Measurements from ENCODE around the gene NINJ1.
A peak's percentile ranks its signal among the peaks of the same experiment; 100 is the strongest.

The NINJ1 gene

DNA sequence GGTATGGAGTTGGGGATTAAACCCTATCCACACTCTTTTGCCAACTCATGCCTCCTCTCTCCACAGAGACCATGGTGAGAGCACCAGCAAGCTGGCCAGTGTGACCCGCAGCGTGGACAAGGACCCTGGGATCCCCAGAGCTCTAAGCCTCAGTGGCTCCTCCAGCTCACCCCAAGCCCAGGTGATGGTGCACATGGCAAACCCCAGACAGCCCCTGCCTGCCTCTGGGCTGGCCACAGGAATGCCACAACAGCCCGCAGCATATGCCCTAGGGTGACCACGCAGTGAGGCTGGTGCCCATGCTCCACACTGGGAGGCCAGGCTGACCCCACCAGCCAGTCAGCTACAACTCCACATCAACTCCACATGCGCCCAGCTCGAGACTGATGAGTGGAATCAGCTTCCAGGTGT is 49.6 kb downstream of the NINJ1 start:
- Histone ChIP-seq H2BK12ac (ENCODE audit: low read length) (no peak overlapping the region), H2BK5ac (ENCODE audit: low read depth, low read length, poor library complexity) (no peak overlapping the region), H2AFZ (ENCODE audit: insufficient read depth, low read length, poor library complexity) (no peak overlapping the region), H3K23ac (ENCODE audit: low read length) (no peak overlapping the region), H3K79me1 (ENCODE audit: low read length) (no peaks in the 10 kb centered on the region), H3K14ac (ENCODE audit: low read length) (no peak overlapping the region), H2AK5ac (ENCODE audit: low read length) (no peak overlapping the region), H3K27me3 (ENCODE audit: insufficient read depth, low read length) (no peaks in the 10 kb centered on the region), H3K4ac (ENCODE audit: low read depth, low read length) (no peak overlapping the region), H2BK120ac (ENCODE audit: insufficient read depth, low read length, poor library complexity) (no peak overlapping the region), H3K9me3 (ENCODE audit: insufficient read depth, low read depth, low read length) (peaks cover 2% of the 10 kb centered on the region), H3K18ac (ENCODE audit: low read length) (no peak overlapping the region), H4K8ac (ENCODE audit: low read depth, low read length) (no peak overlapping the region), H3K4me2 (ENCODE audit: low read length) (no peak overlapping the region), H3K4me3 (ENCODE audit: low read depth, low read length) (no peak overlapping the region), H3K79me2 (ENCODE audit: control insufficient read depth, insufficient read depth, low read length, poor library complexity) (no peaks in the 10 kb centered on the region), H3K4me1 (ENCODE audit: control insufficient read depth in 1 of 2, insufficient read depth in 2 of 2, low read length in 2 of 2) (peaks cover 2 to 3% of the 10 kb centered on the region in 2 experiments), H4K91ac (ENCODE audit: low read depth, low read length) (no peak overlapping the region), H3K27ac (ENCODE audit: low read depth, low read length) (no peak overlapping the region), H3K36me3 (ENCODE audit: control insufficient read depth in 1 of 2, insufficient read depth in 2 of 2, low read length in 2 of 2) (no peaks in the 10 kb centered on the region), H3K9ac (ENCODE audit: low read length) (no peak overlapping the region), H4K12ac (ENCODE audit: low read depth, low read length) (no peak overlapping the region)
- WGBS (ENCODE audit: extremely low coverage, insufficient coverage, insufficient read length): no CpG with 5 or more reads among the region's 6 CpGs
- DNase-seq: no peak

DNA sequence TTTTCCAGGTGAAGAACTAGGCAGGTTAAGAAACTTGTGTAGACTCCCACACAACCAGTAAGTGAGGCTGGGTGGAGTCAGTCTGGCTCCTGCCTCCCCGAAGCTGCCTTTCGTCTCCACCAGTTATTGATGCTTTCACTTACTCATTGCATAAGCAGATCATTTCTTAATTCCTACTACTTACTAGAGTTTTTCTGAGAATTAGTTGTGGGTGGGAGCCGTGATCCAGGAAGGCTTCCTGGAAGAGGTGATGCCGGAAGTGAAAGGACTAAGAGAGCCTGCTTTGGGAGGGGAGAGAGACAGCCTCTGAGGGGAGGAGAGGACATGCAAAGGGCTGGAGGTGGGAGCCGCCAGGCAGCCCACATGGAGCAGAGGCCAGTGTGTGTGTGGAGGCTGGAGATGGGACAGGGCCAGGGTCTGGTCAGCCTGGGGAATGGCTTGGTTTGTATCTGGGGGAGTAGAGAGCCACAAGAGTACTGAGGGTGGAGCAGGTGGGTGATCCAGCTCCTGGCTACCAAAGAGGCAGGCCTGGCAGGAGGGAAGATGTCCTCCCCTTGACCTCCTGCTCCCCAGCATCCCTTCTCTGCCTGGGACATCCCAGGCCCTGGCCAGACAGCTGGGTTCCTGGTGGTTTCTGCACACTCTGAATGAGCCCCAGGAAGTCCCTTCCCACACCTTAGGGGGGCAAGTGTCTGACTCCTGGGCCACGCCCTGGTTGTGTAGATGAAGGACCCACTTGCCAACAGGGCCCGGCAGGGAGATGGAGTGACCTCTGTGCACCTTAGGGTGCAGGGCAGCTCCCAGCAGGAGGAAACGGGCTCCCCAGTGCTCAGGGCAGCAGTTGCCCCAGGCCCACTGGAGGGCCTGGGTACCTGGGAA is 50.2 kb downstream of the NINJ1 start:
- no peak overlapping the region for H3K9ac ChIP-seq (ENCODE audit: low read length)
- no peaks in the 10 kb centered on the region for H3K27me3 ChIP-seq (ENCODE audit: insufficient read depth, low read length)
- no peak overlapping the region for H2AK5ac ChIP-seq (ENCODE audit: low read length)
- H2BK5ac ChIP-seq (ENCODE audit: low read depth, low read length, poor library complexity): no peak overlapping the region
- no peak overlapping the region for H3K27ac ChIP-seq (ENCODE audit: low read depth, low read length)
- no peak overlapping the region for H2AFZ ChIP-seq (ENCODE audit: insufficient read depth, low read length, poor library complexity)
- H4K12ac ChIP-seq (ENCODE audit: low read depth, low read length): no peak overlapping the region
- no peaks in the 10 kb centered on the region for H3K79me2 ChIP-seq (ENCODE audit: control insufficient read depth, insufficient read depth, low read length, poor library complexity)
- H3K4me1 ChIP-seq (ENCODE audit: control insufficient read depth in 1 of 2, insufficient read depth in 2 of 2, low read length in 2 of 2): peaks cover 2 to 3% of the 10 kb centered on the region in 2 experiments
- H4K91ac ChIP-seq (ENCODE audit: low read depth, low read length): no peak overlapping the region
- H3K4me2 ChIP-seq (ENCODE audit: low read length): no peak overlapping the region
- H3K14ac ChIP-seq (ENCODE audit: low read length): no peak overlapping the region
- H3K9me3 ChIP-seq (ENCODE audit: insufficient read depth, low read depth, low read length): peaks cover 2% of the 10 kb centered on the region
- no peak overlapping the region for H3K4me3 ChIP-seq (ENCODE audit: low read depth, low read length)
- H3K18ac ChIP-seq (ENCODE audit: low read length): no peak overlapping the region
- H2BK12ac ChIP-seq (ENCODE audit: low read length): no peak overlapping the region
- no peak overlapping the region for H3K4ac ChIP-seq (ENCODE audit: low read depth, low read length)
- H3K23ac ChIP-seq (ENCODE audit: low read length): no peak overlapping the region
- H3K79me1 ChIP-seq (ENCODE audit: low read length): no peaks in the 10 kb centered on the region
- no peak for DNase-seq
- no CpG with 5 or more reads among the region's 8 CpGs for WGBS (ENCODE audit: extremely low coverage, insufficient coverage, insufficient read length)
- H3K36me3 ChIP-seq (ENCODE audit: control insufficient read depth in 1 of 2, insufficient read depth in 2 of 2, low read length in 2 of 2): no peaks in the 10 kb centered on the region
- H4K8ac ChIP-seq (ENCODE audit: low read depth, low read length): no peak overlapping the region
- H2BK120ac ChIP-seq (ENCODE audit: insufficient read depth, low read length, poor library complexity): no peak overlapping the region

DNA sequence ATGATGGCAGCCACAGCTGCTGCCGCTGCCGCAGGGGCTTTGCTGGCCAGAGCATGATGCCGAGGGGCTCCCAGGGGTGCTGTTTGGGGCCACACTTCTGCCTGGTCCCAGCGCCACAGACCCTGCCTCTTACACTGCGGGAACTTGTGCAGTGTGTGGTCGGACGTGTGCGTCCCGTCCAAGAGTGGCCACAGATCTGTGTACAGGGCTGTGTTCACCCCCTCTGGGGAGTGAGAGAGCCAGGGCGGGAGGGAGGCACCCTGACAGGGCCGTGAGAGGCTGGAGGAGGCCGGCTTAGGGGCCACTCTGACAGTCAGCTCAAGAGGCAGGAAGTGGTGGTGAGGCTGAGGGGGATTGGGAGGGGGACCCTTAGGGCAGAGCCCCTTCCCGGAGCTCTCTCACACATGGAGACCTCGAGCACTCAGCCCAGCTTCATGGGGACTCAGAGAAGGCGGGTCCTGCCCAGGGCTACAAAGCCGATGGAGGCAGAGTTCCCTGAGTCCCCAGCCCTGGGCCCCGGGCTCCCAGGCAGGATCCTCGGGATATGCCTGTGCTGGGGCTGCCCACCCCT is 51.1 kb downstream of the NINJ1 start:
- Histone ChIP-seq H3K18ac (ENCODE audit: low read length) (no peak overlapping the region), H2BK12ac (ENCODE audit: low read length) (no peak overlapping the region), H4K8ac (ENCODE audit: low read depth, low read length) (no peak overlapping the region), H3K4me3 (ENCODE audit: low read depth, low read length) (no peak overlapping the region), H3K27me3 (ENCODE audit: insufficient read depth, low read length) (no peaks in the 10 kb centered on the region), H3K27ac (ENCODE audit: low read depth, low read length) (no peak overlapping the region), H3K4ac (ENCODE audit: low read depth, low read length) (no peak overlapping the region), H3K14ac (ENCODE audit: low read length) (no peak overlapping the region), H3K9ac (ENCODE audit: low read length) (no peak overlapping the region), H4K12ac (ENCODE audit: low read depth, low read length) (no peak overlapping the region), H4K91ac (ENCODE audit: low read depth, low read length) (no peak overlapping the region), H3K79me1 (ENCODE audit: low read length) (no peaks in the 10 kb centered on the region), H3K23ac (ENCODE audit: low read length) (no peak overlapping the region), H3K4me1 (ENCODE audit: control insufficient read depth in 1 of 2, insufficient read depth in 2 of 2, low read length in 2 of 2) (peaks cover 2 to 3% of the 10 kb centered on the region in 2 experiments), H3K79me2 (ENCODE audit: control insufficient read depth, insufficient read depth, low read length, poor library complexity) (no peaks in the 10 kb centered on the region), H3K36me3 (ENCODE audit: control insufficient read depth in 1 of 2, insufficient read depth in 2 of 2, low read length in 2 of 2) (no peaks in the 10 kb centered on the region), H2BK120ac (ENCODE audit: insufficient read depth, low read length, poor library complexity) (no peak overlapping the region), H3K9me3 (ENCODE audit: insufficient read depth, low read depth, low read length) (peaks cover 2% of the 10 kb centered on the region), H2BK5ac (ENCODE audit: low read depth, low read length, poor library complexity) (no peak overlapping the region), H2AK5ac (ENCODE audit: low read length) (no peak overlapping the region), H2AFZ (ENCODE audit: insufficient read depth, low read length, poor library complexity) (no peak overlapping the region), H3K4me2 (ENCODE audit: low read length) (no peak overlapping the region)
- no peak for DNase-seq
- no CpG with 5 or more reads among the region's 18 CpGs for WGBS (ENCODE audit: extremely low coverage, insufficient coverage, insufficient read length)

DNA sequence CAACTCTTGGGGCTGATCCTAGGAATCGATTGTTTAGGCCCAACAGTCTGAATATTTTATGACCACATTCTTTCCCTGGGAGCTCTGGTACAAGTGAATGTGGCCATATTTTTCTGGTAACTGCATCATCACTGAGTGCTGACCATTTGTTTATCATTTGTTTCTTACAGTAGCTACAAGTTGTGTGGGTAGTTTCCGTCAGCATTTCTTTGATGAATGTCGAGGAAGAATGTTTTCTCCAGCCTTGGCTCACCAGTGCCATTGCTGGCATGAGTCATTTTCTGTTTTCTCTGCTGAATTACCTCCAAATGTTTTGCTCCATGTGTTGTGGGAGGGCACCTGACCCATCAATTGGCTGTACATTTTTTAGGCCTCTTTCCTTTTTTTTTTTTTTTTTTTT is 52.1 kb downstream of the NINJ1 start:
- H3K27me3 ChIP-seq (ENCODE audit: insufficient read depth, low read length): no peaks in the 10 kb centered on the region
- no peak overlapping the region for H3K27ac ChIP-seq (ENCODE audit: low read depth, low read length)
- H2BK120ac ChIP-seq (ENCODE audit: insufficient read depth, low read length, poor library complexity): no peak overlapping the region
- no peaks in the 10 kb centered on the region for H3K79me2 ChIP-seq (ENCODE audit: control insufficient read depth, insufficient read depth, low read length, poor library complexity)
- no CpG with 5 or more reads among the region's 3 CpGs for WGBS (ENCODE audit: extremely low coverage, insufficient coverage, insufficient read length)
- no peak overlapping the region for H3K4ac ChIP-seq (ENCODE audit: low read depth, low read length)
- H3K18ac ChIP-seq (ENCODE audit: low read length): no peak overlapping the region
- H4K12ac ChIP-seq (ENCODE audit: low read depth, low read length): no peak overlapping the region
- no peak overlapping the region for H4K91ac ChIP-seq (ENCODE audit: low read depth, low read length)
- H2BK12ac ChIP-seq (ENCODE audit: low read length): no peak overlapping the region
- H3K23ac ChIP-seq (ENCODE audit: low read length): no peak overlapping the region
- no peak overlapping the region for H2BK5ac ChIP-seq (ENCODE audit: low read depth, low read length, poor library complexity)
- no peak overlapping the region for H3K14ac ChIP-seq (ENCODE audit: low read length)
- no peak overlapping the region for H3K4me2 ChIP-seq (ENCODE audit: low read length)
- peaks cover 2% of the 10 kb centered on the region for H3K9me3 ChIP-seq (ENCODE audit: insufficient read depth, low read depth, low read length)
- no peaks in the 10 kb centered on the region for H3K36me3 ChIP-seq (ENCODE audit: control insufficient read depth in 1 of 2, insufficient read depth in 2 of 2, low read length in 2 of 2)
- DNase-seq: peak in 1 of 2 donors; percentile 23
- H4K8ac ChIP-seq (ENCODE audit: low read depth, low read length): no peak overlapping the region
- no peak overlapping the region for H2AK5ac ChIP-seq (ENCODE audit: low read length)
- peaks cover 2 to 3% of the 10 kb centered on the region in 2 experiments for H3K4me1 ChIP-seq (ENCODE audit: control insufficient read depth in 1 of 2, insufficient read depth in 2 of 2, low read length in 2 of 2)
- H2AFZ ChIP-seq (ENCODE audit: insufficient read depth, low read length, poor library complexity): no peak overlapping the region
- no peak overlapping the region for H3K4me3 ChIP-seq (ENCODE audit: low read depth, low read length)
- no peak overlapping the region for H3K9ac ChIP-seq (ENCODE audit: low read length)
- no peaks in the 10 kb centered on the region for H3K79me1 ChIP-seq (ENCODE audit: low read length)
